WTC11 (cell line): ENCODE data around the gene ZMIZ1. TPM values are rescaled to one million over a fixed set of nuclear protein-coding genes. Genes with fewer than 3 reads are reported as not detected.

ENCODE experiments used
- ATAC-seq: fragments of 200-7000 bp; cut with Tn5 transposase; 2 replicates; pipeline ENCODE4 v1.10.0; 2021; ENCODE audit warnings: mild to moderate bottlenecking, moderate library complexity
- CTCF ChIA-PET: fragments of 300-600 bp; sonication (Branson Sonifier 250); formaldehyde crosslinking; loops from one replicate; lab custom pipeline; 2021; ENCODE audit warnings: antibody characterized with exemption; lab: Charles Lee
- POLR2A ChIA-PET: fragments of 350-600 bp; sonication (Branson Sonifier 250); formaldehyde crosslinking; loops from one replicate; lab custom pipeline; 2021; ENCODE audit warnings: antibody characterized with exemption; lab: Charles Lee
- DNase-seq: peaks from one replicate; pipeline ENCODE4 v3.0.0; 2021; ENCODE audit warnings: low spot score
- H3K27ac Mint-ChIP-seq: 2 replicates; pipeline ENCODE4 v1.8.0; 2021; ENCODE audit warnings: mixed read lengths
- H3K27me3 Mint-ChIP-seq: 2 replicates; pipeline ENCODE4 v1.8.0; 2021; ENCODE audit warnings: low read depth, mild to moderate bottlenecking, moderate library complexity, mixed read lengths
- H3K36me3 Mint-ChIP-seq: 2 replicates; pipeline ENCODE4 v1.8.0; 2021; ENCODE audit warnings: mixed read lengths
- H3K4me1 Mint-ChIP-seq: 2 replicates; pipeline ENCODE4 v1.8.0; 2022; ENCODE audit warnings: mixed read lengths
- H3K4me3 Mint-ChIP-seq: 2 replicates; pipeline ENCODE4 v1.8.0; 2021; ENCODE audit warnings: mild to moderate bottlenecking, moderate library complexity, mixed read lengths
- H3K9me3 Mint-ChIP-seq: 2 replicates; pipeline ENCODE4 v1.8.0; 2021; ENCODE audit warnings: mixed read lengths
- ATF3 ChIP-seq: sonication (generic); formaldehyde crosslinking; conservative IDR thresholded peaks from 2 replicates; pipeline ENCODE4 v1.8.1; 2022; ENCODE audit warnings: mild to moderate bottlenecking, missing genetic modification reagents
- CREM ChIP-seq: sonication (generic); formaldehyde crosslinking; IDR thresholded peaks from 2 replicates; pipeline ENCODE4 v1.8.1; 2022; ENCODE audit warnings: mild to moderate bottlenecking, missing genetic modification reagents, moderate library complexity
- CTCF ChIP-seq: fragments of 200-600 bp; IDR thresholded peaks from 2 replicates; pipeline ENCODE4 v1.8.0; 2022; ENCODE audit warnings: antibody characterized with exemption
- ETV6 ChIP-seq: sonication (generic); formaldehyde crosslinking; IDR thresholded peaks from 2 replicates; pipeline ENCODE4 v1.8.1; 2022; ENCODE audit warnings: mild to moderate bottlenecking, missing genetic modification reagents
- FOXP1 ChIP-seq: sonication (generic); formaldehyde crosslinking; IDR thresholded peaks from 2 replicates; pipeline ENCODE4 v1.8.0; 2022; ENCODE audit warnings: missing genetic modification reagents, mild to moderate bottlenecking, moderate library complexity, borderline replicate concordance
- GABPB1 ChIP-seq: sonication (generic); formaldehyde crosslinking; IDR thresholded peaks from 2 replicates; pipeline ENCODE4 v1.8.1; 2023; ENCODE audit warnings: mild to moderate bottlenecking, missing genetic modification reagents
- MXD4 ChIP-seq: fragments of 250-450 bp; sonication (Bioruptor Pico); IDR thresholded peaks from 2 replicates; pipeline ENCODE4 v1.8.0; 2021; ENCODE audit warnings: mild to moderate bottlenecking, moderate library complexity, borderline replicate concordance
- NFE2L1 ChIP-seq: sonication (generic); formaldehyde crosslinking; IDR thresholded peaks from 2 replicates; pipeline ENCODE4 v1.8.1; 2023; ENCODE audit warnings: missing genetic modification reagents
- NR3C1 ChIP-seq: sonication (generic); formaldehyde crosslinking; conservative IDR thresholded peaks from 2 replicates; pipeline ENCODE4 v1.8.1; 2023; ENCODE audit warnings: low read depth, mild to moderate bottlenecking, missing genetic modification reagents
- OVOL2 ChIP-seq: fragments of 250-450 bp; sonication (Bioruptor Pico); IDR thresholded peaks from 2 replicates; pipeline ENCODE4 v1.9.0; 2021; ENCODE audit warnings: mild to moderate bottlenecking, borderline replicate concordance
- SMAD4 ChIP-seq: sonication (generic); formaldehyde crosslinking; IDR thresholded peaks from 2 replicates; pipeline ENCODE4 v1.8.0; 2022; ENCODE audit warnings: mild to moderate bottlenecking, missing genetic modification reagents
- SOX15 ChIP-seq: fragments of 250-450 bp; sonication (Bioruptor Pico); IDR thresholded peaks from 2 replicates; pipeline ENCODE4 v1.9.0; 2021; ENCODE audit warnings: mild to moderate bottlenecking
- TP53 ChIP-seq: sonication (generic); formaldehyde crosslinking; IDR thresholded peaks from 2 replicates; pipeline ENCODE4 v1.8.1; 2023; ENCODE audit warnings: mild to moderate bottlenecking, missing genetic modification reagents
- ZBTB21 ChIP-seq: sonication (generic); formaldehyde crosslinking; IDR thresholded peaks from 2 replicates; pipeline ENCODE4 v1.8.1; 2023; ENCODE audit warnings: mild to moderate bottlenecking, missing genetic modification reagents, borderline replicate concordance
- ZNF121 ChIP-seq: sonication (generic); formaldehyde crosslinking; IDR thresholded peaks from 2 replicates; pipeline ENCODE4 v1.8.0; 2023; ENCODE audit warnings: missing genetic modification reagents
- ZNF232 ChIP-seq: sonication (generic); formaldehyde crosslinking; IDR thresholded peaks from 2 replicates; pipeline ENCODE4 v1.8.0; 2022; ENCODE audit warnings: mild to moderate bottlenecking, missing genetic modification reagents
- ZNF263 ChIP-seq: sonication (generic); formaldehyde crosslinking; IDR thresholded peaks from 2 replicates; pipeline ENCODE4 v1.8.1; 2022; ENCODE audit warnings: low read depth, mild to moderate bottlenecking, moderate library complexity, missing genetic modification reagents
- ZNF425 ChIP-seq: fragments of 250-450 bp; sonication (Bioruptor Pico); conservative IDR thresholded peaks from 2 replicates; pipeline ENCODE4 v1.9.0; 2021; ENCODE audit warnings: mild to moderate bottlenecking
- ZNF532 ChIP-seq: fragments of 250-450 bp; sonication (Bioruptor Pico); IDR thresholded peaks from 2 replicates; pipeline ENCODE4 v1.9.0; 2021; ENCODE audit warnings: mild to moderate bottlenecking, borderline replicate concordance
- ZNF671 ChIP-seq: fragments of 250-450 bp; sonication (Bioruptor Pico); IDR thresholded peaks from 2 replicates; pipeline ENCODE4 v1.8.0; 2021; ENCODE audit warnings: mild to moderate bottlenecking
- total RNA-seq: library from RNA; stranded (reverse); gene quantifications from 3 replicates; pipeline ENCODE4 v1.2.3, GENCODE V29; 2021

The ZMIZ1 gene
- total RNA-seq, 1 experiment from 2014 or later = 44.4 TPM

GRCh38 chr10:79187121-79187940 lies 118.6 kb downstream of the ZMIZ1 start:
- TF ChIP-seq OVOL2 (CRISPR knock-in tag) = no peak
- TF ChIP-seq CTCF = no peak
- no peak for TF ChIP-seq NR3C1 (CRISPR knock-in tag)
- TF ChIP-seq MXD4 (CRISPR knock-in tag) = no peak
- no peak for TF ChIP-seq ZNF121
- no peak for TF ChIP-seq ZNF425 (CRISPR knock-in tag)
- no peak for TF ChIP-seq FOXP1 (CRISPR knock-in tag)
- no peak for TF ChIP-seq GABPB1 (CRISPR knock-in tag)
- TF ChIP-seq SMAD4 = no peak
- no peak for TF ChIP-seq ZNF532
- no peak for TF ChIP-seq TP53
- no peak for TF ChIP-seq CREM (CRISPR knock-in tag)
- TF ChIP-seq ETV6 (CRISPR knock-in tag) = no peak
- TF ChIP-seq ZBTB21 (CRISPR knock-in tag) = no peak
- no peak for TF ChIP-seq NFE2L1 (CRISPR knock-in tag)
- no peak for TF ChIP-seq SOX15 (CRISPR knock-in tag)
- no peak for TF ChIP-seq ZNF671 (CRISPR knock-in tag)
- TF ChIP-seq ZNF263 (CRISPR knock-in tag) = no peak
- no peak for TF ChIP-seq ATF3 (CRISPR knock-in tag)
- TF ChIP-seq ZNF232 (CRISPR knock-in tag) = no peak
- TF ChIP-seq, all 79 proteins: peak for 0
- POLR2A ChIA-PET = no interaction called here
- no peak for DNase-seq
- Mint-ChIP-seq H3K4me1 (peaks cover 45% of the 10 kb centered on the region), H3K27me3 (no peaks in the 10 kb centered on the region), H3K9me3 (no peaks in the 10 kb centered on the region), H3K27ac (0 out of 2 replicates have a peak overlapping the region, but pooled peaks have one; percentile 38), H3K4me3 (no peak overlapping the region), H3K36me3 (no peaks in the 10 kb centered on the region)
- CTCF ChIA-PET = interaction anchor here (1.2 to 2.4 kb wide), 3 partner anchors 15 to 64 kb away, joined by 3 to 6 read pairs (median 6); no protein-coding TSS in a partner anchor
- no peak for ATAC-seq
